NCI-H2227 (cell line): Measurements from ENCODE around the gene CACNA1I.
A peak's percentile ranks its signal among the peaks of the same experiment; 100 is the strongest.

Source experiments
- DNase-seq: peaks from one replicate; lab custom pipeline; 2025; ENCODE audit not compliant: unreplicated experiment; lab: John Stamatoyannopoulos, UW

Gene CACNA1I

GRCh38 chr22:39535357-39535725, 35.2 kb upstream of the CACNA1I start:
- no peak for DNase-seq

- DNase-seq, result no peak
Measured at GRCh38 chr22:39535831-39536449, 34.6 kb upstream of the CACNA1I start.

GRCh38 chr22:39536711-39537110, 33.8 kb upstream of the CACNA1I start:
- no peak for DNase-seq

GRCh38 chr22:39537975-39538374, 32.6 kb upstream of the CACNA1I start:
- DNase-seq, result no peak

- DNase-seq, result peak; percentile 52
Measured at GRCh38 chr22:39543095-39543494, 27.5 kb upstream of the CACNA1I start.

- DNase-seq, result no peak
Measured at GRCh38 chr22:39545386-39546365, 24.9 kb upstream of the CACNA1I start.

- DNase-seq, result no peak
Measured at GRCh38 chr22:39546889-39547586, 23.5 kb upstream of the CACNA1I start.

GRCh38 chr22:39547587-39547947, 23.0 kb upstream of the CACNA1I start:
- DNase-seq, result no peak

GRCh38 chr22:39553429-39553828, 17.1 kb upstream of the CACNA1I start:
- DNase-seq, result no peak

- DNase-seq, result no peak
Measured at GRCh38 chr22:39554151-39554550, 16.4 kb upstream of the CACNA1I start.

GRCh38 chr22:39556970-39557841, 13.3 kb upstream of the CACNA1I start:
- DNase-seq, result peak; percentile 29

GRCh38 chr22:39558254-39558727, 12.3 kb upstream of the CACNA1I start:
- no peak for DNase-seq

- no peak for DNase-seq
Measured at GRCh38 chr22:39558950-39559349, 11.6 kb upstream of the CACNA1I start.

GRCh38 chr22:39559456-39560105, 11.0 kb upstream of the CACNA1I start:
- no peak for DNase-seq

- no peak for DNase-seq
Measured at GRCh38 chr22:39560127-39560526, 10.4 kb upstream of the CACNA1I start.

GRCh38 chr22:39562839-39563489, 7.6 kb upstream of the CACNA1I start:
- DNase-seq, result no peak

- DNase-seq, result no peak
Measured at GRCh38 chr22:39563571-39564428, 6.8 kb upstream of the CACNA1I start.

GRCh38 chr22:39565414-39565944, 5.1 kb upstream of the CACNA1I start:
- no peak for DNase-seq
